Coronary artery (tissue), 2 donors: ENCODE results near the gene TAF8.

Experiments used
- DNase-seq: peaks from one replicate; pipeline ENCODE4 v3.0.0-alpha.2; 2017; ENCODE audit warnings: low spot score
- H3K27ac ChIP-seq, 2 donors: fragments of 200-600 bp; sonication (generic); one replicate each; pipeline ENCODE4 v1.5.1; 2016 to 2019
- H3K4me3 ChIP-seq: fragments of 200-600 bp; sonication (generic); 2 replicates; pipeline ENCODE4 v1.5.1; 2016; ENCODE audit warnings: mild to moderate bottlenecking, moderate library complexity
- TF ChIP-seq, protein P1 (sequence below): fragments of 200-600 bp; sonication (generic); IDR thresholded peaks from one replicate; pipeline ENCODE4 v1.5.1; 2019; ENCODE audit warnings: antibody characterized with exemption

Gene TAF8

GRCh38 chr6:42010909-42011308, 39.4 kb upstream of the TAF8 start:
- no peak overlapping the region for H3K27ac ChIP-seq
- no peak overlapping the region for H3K4me3 ChIP-seq
- TF ChIP-seq, protein P1, sequence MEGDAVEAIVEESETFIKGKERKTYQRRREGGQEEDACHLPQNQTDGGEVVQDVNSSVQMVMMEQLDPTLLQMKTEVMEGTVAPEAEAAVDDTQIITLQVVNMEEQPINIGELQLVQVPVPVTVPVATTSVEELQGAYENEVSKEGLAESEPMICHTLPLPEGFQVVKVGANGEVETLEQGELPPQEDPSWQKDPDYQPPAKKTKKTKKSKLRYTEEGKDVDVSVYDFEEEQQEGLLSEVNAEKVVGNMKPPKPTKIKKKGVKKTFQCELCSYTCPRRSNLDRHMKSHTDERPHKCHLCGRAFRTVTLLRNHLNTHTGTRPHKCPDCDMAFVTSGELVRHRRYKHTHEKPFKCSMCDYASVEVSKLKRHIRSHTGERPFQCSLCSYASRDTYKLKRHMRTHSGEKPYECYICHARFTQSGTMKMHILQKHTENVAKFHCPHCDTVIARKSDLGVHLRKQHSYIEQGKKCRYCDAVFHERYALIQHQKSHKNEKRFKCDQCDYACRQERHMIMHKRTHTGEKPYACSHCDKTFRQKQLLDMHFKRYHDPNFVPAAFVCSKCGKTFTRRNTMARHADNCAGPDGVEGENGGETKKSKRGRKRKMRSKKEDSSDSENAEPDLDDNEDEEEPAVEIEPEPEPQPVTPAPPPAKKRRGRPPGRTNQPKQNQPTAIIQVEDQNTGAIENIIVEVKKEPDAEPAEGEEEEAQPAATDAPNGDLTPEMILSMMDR: no peak
- DNase-seq: no peak

GRCh38 chr6:42012501-42013133, 37.7 kb upstream of the TAF8 start:
- Histone ChIP-seq H3K4me3 (no peak overlapping the region), H3K27ac (no peak overlapping the region)
- no peak for DNase-seq
- TF ChIP-seq, protein P1: no peak

DNA sequence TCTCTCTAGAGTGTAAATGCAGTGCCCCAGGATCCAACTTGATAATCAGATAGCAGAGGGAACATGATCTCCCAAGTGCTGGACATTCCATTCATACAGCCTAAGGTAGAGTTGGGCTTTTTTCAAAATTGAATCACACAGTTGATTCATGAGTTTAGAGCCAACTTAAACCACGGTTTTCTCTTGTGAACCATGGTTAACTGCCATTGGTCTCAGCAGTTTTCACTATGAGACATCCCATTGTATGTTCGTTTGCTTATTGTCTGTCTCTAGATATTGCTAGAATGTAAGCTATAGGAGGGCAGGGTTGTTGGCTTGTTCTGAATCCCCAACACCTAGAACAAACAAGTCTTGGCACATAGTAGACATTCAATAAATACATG, 37.2 kb upstream of the TAF8 start:
- DNase-seq: no peak
- no peak overlapping the region for H3K27ac ChIP-seq
- H3K4me3 ChIP-seq: no peak overlapping the region
- TF ChIP-seq, protein P1: no peak

DNA sequence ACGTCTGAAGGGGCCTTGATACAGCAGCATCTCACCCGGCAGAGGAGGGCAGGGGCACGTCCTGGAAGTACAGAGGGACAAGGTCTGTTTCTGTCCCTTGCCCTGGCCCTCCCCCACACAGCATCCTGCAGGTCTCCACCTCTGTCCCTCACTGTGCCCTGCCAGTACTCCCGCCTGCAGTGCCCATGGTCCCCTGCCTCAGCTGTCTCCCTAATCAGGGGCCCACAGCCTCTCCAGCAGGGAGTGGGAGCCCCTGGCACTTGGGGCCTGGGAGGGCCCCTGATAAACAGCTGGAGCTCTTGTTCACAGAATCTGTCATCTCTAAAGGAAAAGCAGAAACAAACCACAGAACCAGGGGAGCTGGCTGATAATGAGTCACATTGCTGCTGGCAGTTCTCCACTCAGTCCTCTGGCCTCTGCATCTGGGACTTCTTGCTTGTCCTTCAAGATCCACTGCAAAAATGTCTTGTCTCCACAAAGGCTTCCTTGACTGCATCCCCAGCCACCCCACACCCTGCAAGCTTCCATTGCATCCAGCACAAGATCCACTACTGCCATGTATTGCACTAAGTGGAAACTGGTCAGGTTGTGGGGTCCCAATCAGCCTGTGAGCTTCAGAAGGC, 33.2 kb upstream of the TAF8 start:
- Histone ChIP-seq H3K27ac (no peak overlapping the region), H3K4me3 (no peak overlapping the region)
- no peak for DNase-seq
- TF ChIP-seq, protein P1: no peak

DNA sequence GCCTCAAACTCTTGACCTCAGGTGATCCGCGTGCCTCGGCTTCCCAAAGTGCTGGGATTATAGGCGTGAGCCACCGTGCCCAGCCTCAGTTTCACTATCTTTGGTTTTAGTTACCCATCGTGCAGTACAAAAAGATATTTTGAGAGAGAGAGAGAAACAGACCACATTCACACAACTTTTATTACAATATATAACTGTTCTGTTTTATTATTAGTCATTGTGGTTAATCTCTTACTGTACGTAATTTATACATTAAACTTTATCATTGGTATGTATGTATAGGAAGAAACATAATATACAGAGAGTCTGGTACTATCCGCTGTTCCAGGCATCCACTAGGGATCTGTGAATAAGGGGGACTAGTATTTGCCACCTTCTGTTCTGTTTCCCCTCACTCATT, 29.4 kb upstream of the TAF8 start:
- TF ChIP-seq, protein P1: no peak
- no peak for DNase-seq
- Histone ChIP-seq H3K27ac (no peak overlapping the region), H3K4me3 (no peak overlapping the region)

DNA sequence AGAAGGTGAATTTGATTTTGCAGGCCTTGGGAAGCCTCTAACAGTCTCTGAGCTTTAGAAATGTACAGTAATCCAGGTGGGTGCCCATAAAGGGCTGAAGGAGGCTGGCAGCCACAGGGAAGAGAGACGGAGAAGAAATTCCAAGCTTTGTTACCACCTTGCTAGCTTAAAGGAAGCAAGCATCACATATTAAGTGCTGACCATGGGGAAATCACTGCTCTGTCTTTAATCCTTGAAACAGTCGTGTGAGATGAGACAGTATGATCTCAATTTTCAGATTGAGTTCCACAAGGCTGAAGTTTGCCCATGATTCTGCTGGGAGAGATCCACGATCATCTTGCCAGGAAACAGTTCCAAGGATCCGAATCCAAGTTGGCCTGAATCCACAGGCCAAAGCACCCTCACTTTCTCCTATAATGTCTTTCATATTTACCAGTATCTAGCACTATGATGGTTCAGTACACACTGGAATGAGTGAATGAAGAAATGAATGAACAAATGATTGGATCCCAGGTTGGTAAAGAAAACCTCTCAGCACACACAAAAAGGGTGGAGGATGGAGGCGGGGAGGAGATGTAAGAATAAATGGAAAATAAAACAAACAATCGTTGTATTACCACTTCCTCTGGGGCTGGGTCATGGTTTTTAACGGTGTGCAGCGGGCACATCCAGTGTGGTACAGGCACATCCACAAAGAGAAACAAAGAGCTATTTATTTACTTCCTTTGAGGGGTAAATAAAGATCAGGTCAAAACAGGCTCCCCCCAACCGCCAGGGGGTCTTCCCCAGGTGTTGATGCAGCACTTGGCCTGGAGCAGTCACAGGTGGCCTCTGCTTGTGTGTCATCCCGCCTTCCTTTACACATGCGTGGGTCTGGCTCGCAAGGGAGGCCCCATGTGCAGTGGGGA, 28.2 kb upstream of the TAF8 start:
- DNase-seq: no peak
- H3K27ac ChIP-seq: peak overlapping the region in 1 of 2 donors; percentile 9
- H3K4me3 ChIP-seq: no peak overlapping the region
- TF ChIP-seq, protein P1: no peak
